Activated CD4-positive, alpha-beta T cell treated with anti-CD3 and anti-CD28 coated beads, Interleukin-2, Interleukin-4, amounts not matched to agents 100 ng/mL and 50 ng/mL, durations not matched to agents 16 hours and 8 hours (primary cell): Measurements from ENCODE around the gene CCT3.
"Not testable (repeated sequence)": the region's sequence is repeated elsewhere in the genome, so short reads cannot be mapped to it uniquely, and the experiment has no call there.

Source experiments
- DNase-seq: peaks from one replicate; pipeline ENCODE4 v3.0.0-alpha.2; 2020; ENCODE audit warnings: low spot score

The CCT3 gene

GRCh38 chr1:156336242-156336641 is 1.9 kb downstream of the CCT3 start:
- DNase-seq: peak; percentile 25

- not testable (repeated sequence) for DNase-seq
Observed at GRCh38 chr1:156323179-156323578, 14.9 kb downstream of the CCT3 start.

GRCh38 chr1:156320560-156320959 is 17.5 kb downstream of the CCT3 start:
- no peak for DNase-seq

GRCh38 chr1:156319664-156320063 is 18.4 kb downstream of the CCT3 start:
- DNase-seq: no peak

GRCh38 chr1:156316909-156317308 is 21.2 kb downstream of the CCT3 start:
- no peak for DNase-seq

- DNase-seq: no peak
Observed at GRCh38 chr1:156310962-156311361, 27.1 kb downstream of the CCT3 start.

- no peak for DNase-seq
Observed at GRCh38 chr1:156308078-156308477, 30.0 kb downstream of the CCT3 start.

GRCh38 chr1:156305215-156305614 is 32.9 kb downstream of the CCT3 start:
- no peak for DNase-seq

- DNase-seq: no peak
Observed at GRCh38 chr1:156303241-156303640, 34.9 kb downstream of the CCT3 start.

GRCh38 chr1:156298852-156299357 is 39.2 kb downstream of the CCT3 start, which contains the start of gene VHLL:
VHLL (minus strand) TSS chr1:156299307; CDS start chr1:156299189, 118 bp downstream.
- DNase-seq: no peak

GRCh38 chr1:156295391-156295947 is 42.6 kb downstream of the CCT3 start, which contains the start of gene GLMP:
GLMP (minus strand) TSS chr1:156295679; CDS start chr1:156295645, 34 bp downstream.
- peak; percentile 59 for DNase-seq

- no peak for DNase-seq
Observed at GRCh38 chr1:156293895-156294294, 44.2 kb downstream of the CCT3 start.

GRCh38 chr1:156293098-156293434 is 45.0 kb downstream of the CCT3 start:
- DNase-seq: no peak

GRCh38 chr1:156291226-156292061 is 46.6 kb downstream of the CCT3 start:
- no peak for DNase-seq

GRCh38 chr1:156289857-156290256 is 48.2 kb downstream of the CCT3 start:
- no peak for DNase-seq

GRCh38 chr1:156286061-156286460 is 52.0 kb downstream of the CCT3 start:
- DNase-seq: no peak

GRCh38 chr1:156285437-156285836 is 52.7 kb downstream of the CCT3 start:
- DNase-seq: no peak

GRCh38 chr1:156284757-156285156 is 53.3 kb downstream of the CCT3 start:
- DNase-seq: no peak

GRCh38 chr1:156284112-156284511 is 54.0 kb downstream of the CCT3 start, which contains the start of gene TMEM79:
TMEM79 (plus strand) TSS chr1:156284325; CDS start chr1:156285227, 902 bp downstream.
- DNase-seq: no peak

GRCh38 chr1:156283521-156283920 is 54.6 kb downstream of the CCT3 start:
- DNase-seq: no peak

GRCh38 chr1:156282479-156283222 is 55.4 kb downstream of the CCT3 start, which contains the start of gene SMG5:
SMG5 (minus strand) TSS chr1:156282825; CDS start chr1:156282680, 145 bp downstream.
- DNase-seq: peak; percentile 99
